Left renal pelvis (tissue), 4 donors: ENCODE data around the gene VSIR. TPM values are rescaled to one million over a fixed set of nuclear protein-coding genes. Genes with fewer than 3 reads are reported as not detected.

Source experiments
- DNase-seq, 4 donors: peaks; one replicate each; pipeline ENCODE4 v3.0.0-alpha.2; 2013; ENCODE audit warnings: low read depth in 4 of 4, low spot score in 3 of 4
- polyA plus RNA-seq, 4 donors: library from polyadenylated mRNA; unstranded; fragments of 120-200 nt; gene quantifications; one replicate each; pipeline ENCODE4 v1.2.1, GENCODE V29; 2013; ENCODE audit not compliant: insufficient read length in 4 of 4

The VSIR gene
- polyA plus RNA-seq, 4 donors: 10.3 to 59.0 (median 11.4) TPM

- DNase-seq: no peak
Observed at GRCh38 chr10:71766717-71767419, 6.5 kb downstream of the VSIR start.

GRCh38 chr10:71765906-71766716, 7.2 kb downstream of the VSIR start:
- DNase-seq: no peak

GRCh38 chr10:71765176-71765904, 8.0 kb downstream of the VSIR start:
- no peak for DNase-seq

- DNase-seq: no peak
Observed at GRCh38 chr10:71763352-71764127, 9.8 kb downstream of the VSIR start.

GRCh38 chr10:71762324-71762723, 11.0 kb downstream of the VSIR start:
- no peak for DNase-seq

GRCh38 chr10:71761541-71762113, 11.7 kb downstream of the VSIR start:
- DNase-seq: no peak

- no peak for DNase-seq
Observed at GRCh38 chr10:71761105-71761511, 12.2 kb downstream of the VSIR start.

GRCh38 chr10:71757399-71757922, 15.9 kb downstream of the VSIR start:
- no peak for DNase-seq

- no peak for DNase-seq
Observed at GRCh38 chr10:71756311-71757191, 16.8 kb downstream of the VSIR start.

GRCh38 chr10:71755179-71755879, 18.0 kb downstream of the VSIR start:
- no peak for DNase-seq

- DNase-seq: no peak
Observed at GRCh38 chr10:71754562-71754961, 18.8 kb downstream of the VSIR start.

- DNase-seq: no peak
Observed at GRCh38 chr10:71753960-71754505, 19.3 kb downstream of the VSIR start.

GRCh38 chr10:71753091-71753959, 20.0 kb downstream of the VSIR start:
- DNase-seq: no peak

GRCh38 chr10:71752391-71753090, 20.8 kb downstream of the VSIR start:
- no peak for DNase-seq

GRCh38 chr10:71751515-71752224, 21.6 kb downstream of the VSIR start:
- DNase-seq: no peak

GRCh38 chr10:71750986-71751385, 22.3 kb downstream of the VSIR start:
- DNase-seq: no peak
